Progenitor cell of endocrine pancreas (in vitro differentiated cells): ENCODE measurements around the gene HOGA1. TPM values are rescaled to one million over a fixed set of nuclear protein-coding genes. Genes with fewer than 3 reads are reported as not detected.
A peak's percentile ranks its signal among the peaks of the same experiment; 100 is the strongest.

Experiments used
- DNase-seq: peaks from one replicate; pipeline ENCODE4 v3.0.0; 2021; ENCODE audit warnings: low spot score; ENCODE audit not compliant: unreplicated experiment
- H3K27ac Mint-ChIP-seq: 2 replicates; pipeline ENCODE4 v1.8.0; 2021; ENCODE audit warnings: mild to moderate bottlenecking, moderate library complexity, mixed read lengths
- H3K27me3 Mint-ChIP-seq: 2 replicates; pipeline ENCODE4 v1.8.0; 2021; ENCODE audit warnings: mixed read lengths
- H3K36me3 Mint-ChIP-seq: 2 replicates; pipeline ENCODE4 v1.8.0; 2022; ENCODE audit warnings: mixed read lengths; ENCODE audit not compliant: insufficient read depth
- H3K4me1 Mint-ChIP-seq: 2 replicates; pipeline ENCODE4 v1.8.0; 2021; ENCODE audit warnings: low read depth, mixed read lengths
- H3K4me3 Mint-ChIP-seq: 2 replicates; pipeline ENCODE4 v1.8.0; 2021; ENCODE audit warnings: low read depth, mild to moderate bottlenecking, moderate library complexity, mixed read lengths
- H3K9me3 Mint-ChIP-seq: 2 replicates; pipeline ENCODE4 v1.8.0; 2021; ENCODE audit warnings: low read depth, mixed read lengths
- total RNA-seq: library from RNA; stranded (reverse); gene quantifications from 2 replicates; pipeline ENCODE4 v1.2.1, GENCODE V29; 2021
- TF ChIP-seq, protein P1 (sequence below): fragments of 200-600 bp; sonication (generic); IDR thresholded peaks from one replicate; pipeline ENCODE4 v1.5.0; 2021; ENCODE audit warnings: antibody characterized with exemption, mild to moderate bottlenecking; ENCODE audit not compliant: unreplicated experiment

HOGA1 gene
- total RNA-seq, 1 donor from 2014 or later = 10.5 TPM

DNA sequence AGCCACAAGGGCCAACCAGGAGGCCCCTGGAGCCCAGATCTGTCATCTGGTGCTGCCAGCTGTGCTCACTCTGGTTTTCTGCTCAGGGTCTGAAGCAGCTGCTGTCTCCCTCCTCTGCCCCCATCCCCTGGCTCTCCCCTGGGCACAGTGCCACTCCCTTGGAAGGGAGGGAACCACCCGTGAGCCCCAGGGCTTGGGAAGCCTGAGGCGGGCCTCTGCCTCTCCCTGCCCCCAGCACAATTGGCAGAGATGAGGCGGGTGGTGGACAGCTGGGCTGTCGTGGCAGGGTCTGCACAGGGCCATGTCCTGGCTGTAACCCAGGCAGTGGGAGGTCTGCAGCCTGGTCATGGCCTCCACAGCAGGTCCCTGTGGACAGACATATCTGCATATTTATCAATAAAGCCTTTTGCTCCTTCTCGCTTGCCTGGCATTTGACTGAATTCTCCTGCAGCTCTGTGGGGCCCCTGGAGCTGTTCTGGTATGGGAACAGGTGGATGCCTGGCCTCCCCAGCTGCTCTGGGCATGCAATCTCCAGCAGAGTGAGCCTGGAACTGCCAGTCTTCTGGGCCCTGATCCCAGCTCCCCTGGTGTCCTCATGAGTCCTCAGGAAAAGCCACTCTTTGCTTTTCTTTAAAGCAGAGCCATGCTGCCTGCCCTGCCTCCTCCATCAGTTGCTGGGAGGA is 13.3 kb upstream of the HOGA1 start:
- Mint-ChIP-seq H3K27ac (no peak overlapping the region), H3K9me3 (no peaks in the 10 kb centered on the region), H3K36me3 (no peaks in the 10 kb centered on the region), H3K4me1 (no peaks in the 10 kb centered on the region), H3K27me3 (no peaks in the 10 kb centered on the region), H3K4me3 (no peak overlapping the region)
- TF ChIP-seq, protein P1, sequence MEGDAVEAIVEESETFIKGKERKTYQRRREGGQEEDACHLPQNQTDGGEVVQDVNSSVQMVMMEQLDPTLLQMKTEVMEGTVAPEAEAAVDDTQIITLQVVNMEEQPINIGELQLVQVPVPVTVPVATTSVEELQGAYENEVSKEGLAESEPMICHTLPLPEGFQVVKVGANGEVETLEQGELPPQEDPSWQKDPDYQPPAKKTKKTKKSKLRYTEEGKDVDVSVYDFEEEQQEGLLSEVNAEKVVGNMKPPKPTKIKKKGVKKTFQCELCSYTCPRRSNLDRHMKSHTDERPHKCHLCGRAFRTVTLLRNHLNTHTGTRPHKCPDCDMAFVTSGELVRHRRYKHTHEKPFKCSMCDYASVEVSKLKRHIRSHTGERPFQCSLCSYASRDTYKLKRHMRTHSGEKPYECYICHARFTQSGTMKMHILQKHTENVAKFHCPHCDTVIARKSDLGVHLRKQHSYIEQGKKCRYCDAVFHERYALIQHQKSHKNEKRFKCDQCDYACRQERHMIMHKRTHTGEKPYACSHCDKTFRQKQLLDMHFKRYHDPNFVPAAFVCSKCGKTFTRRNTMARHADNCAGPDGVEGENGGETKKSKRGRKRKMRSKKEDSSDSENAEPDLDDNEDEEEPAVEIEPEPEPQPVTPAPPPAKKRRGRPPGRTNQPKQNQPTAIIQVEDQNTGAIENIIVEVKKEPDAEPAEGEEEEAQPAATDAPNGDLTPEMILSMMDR = no peak
- no peak for DNase-seq

DNA sequence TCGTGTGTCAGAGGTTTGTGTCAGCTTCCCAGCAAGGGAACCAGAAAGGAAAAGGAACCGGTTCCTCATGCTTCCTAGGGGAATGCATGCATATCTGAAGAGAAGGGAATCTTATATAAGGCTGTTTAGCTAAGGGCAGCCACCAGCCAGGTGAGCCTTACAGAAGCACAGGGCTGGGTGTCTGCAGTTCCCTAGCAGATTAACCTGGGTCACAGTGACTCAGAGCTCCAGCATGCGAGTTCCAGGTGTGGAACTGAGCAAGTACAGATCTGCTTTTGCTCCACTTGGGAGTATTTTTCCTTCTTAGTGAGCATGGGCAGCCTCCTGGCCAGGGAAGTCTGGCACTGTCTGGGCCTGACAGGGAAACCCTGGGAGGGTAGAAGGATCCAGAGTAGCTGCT is 12.6 kb upstream of the HOGA1 start:
- TF ChIP-seq, protein P1 = no peak
- no peak overlapping the region for H3K27ac Mint-ChIP-seq
- no peak for DNase-seq
- H3K27me3 Mint-ChIP-seq = no peaks in the 10 kb centered on the region
- H3K36me3 Mint-ChIP-seq = no peaks in the 10 kb centered on the region
- H3K4me3 Mint-ChIP-seq = no peak overlapping the region
- no peaks in the 10 kb centered on the region for H3K4me1 Mint-ChIP-seq
- no peaks in the 10 kb centered on the region for H3K9me3 Mint-ChIP-seq

DNA sequence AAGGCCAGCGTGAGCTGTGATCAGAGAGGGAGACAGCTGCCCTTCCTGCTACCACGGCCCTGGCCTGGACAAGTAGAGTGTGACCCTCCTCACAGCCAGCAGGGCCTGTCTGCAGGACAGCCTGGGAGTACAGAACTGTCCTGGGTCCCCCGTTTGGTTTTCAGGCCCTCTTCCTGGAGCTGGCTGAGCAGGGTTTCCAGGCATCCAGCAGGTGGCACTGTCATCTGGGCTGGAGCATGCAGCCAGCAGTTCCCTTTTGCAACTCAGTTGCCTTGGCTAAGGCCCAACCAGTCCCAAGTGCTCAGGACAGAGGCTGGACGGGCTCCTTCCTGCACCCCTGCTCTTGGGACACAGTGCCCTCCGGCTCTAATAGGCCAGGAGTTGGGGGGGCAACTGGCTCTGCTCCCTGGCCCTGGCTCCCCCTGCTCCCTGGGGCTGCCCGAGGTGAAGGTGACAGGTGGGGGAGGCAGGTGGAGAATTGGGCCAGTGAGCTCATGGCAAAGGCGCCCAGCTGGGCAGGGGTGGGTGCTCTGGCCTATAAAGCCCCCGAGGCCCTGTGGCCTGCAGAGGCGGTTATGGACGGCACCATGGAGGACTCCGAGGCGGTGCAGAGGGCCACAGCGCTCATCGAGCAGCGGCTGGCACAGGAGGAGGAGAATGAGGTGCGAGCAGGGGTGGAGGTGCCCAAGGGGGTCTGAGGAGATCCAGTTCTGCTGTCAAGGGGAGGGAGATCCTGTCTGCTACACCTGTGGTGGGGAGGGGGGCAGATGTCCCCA is 11.8 kb upstream of the HOGA1 start, which contains the start of gene ANKRD2:
TSS of gene ANKRD2 (plus strand) at position 566 of the 776 bp plus-strand sequence. CDS start at position 576, 10 bp downstream.
- Mint-ChIP-seq H3K36me3 (no peaks in the 10 kb centered on the region), H3K9me3 (no peaks in the 10 kb centered on the region), H3K4me1 (no peaks in the 10 kb centered on the region), H3K4me3 (no peak within 1 kb of the TSS), H3K27ac (no peak within 1 kb of the TSS), H3K27me3 (no peaks in the 10 kb centered on the region)
- DNase-seq = peak; percentile 55
- TF ChIP-seq, protein P1 = peak; percentile 83

DNA sequence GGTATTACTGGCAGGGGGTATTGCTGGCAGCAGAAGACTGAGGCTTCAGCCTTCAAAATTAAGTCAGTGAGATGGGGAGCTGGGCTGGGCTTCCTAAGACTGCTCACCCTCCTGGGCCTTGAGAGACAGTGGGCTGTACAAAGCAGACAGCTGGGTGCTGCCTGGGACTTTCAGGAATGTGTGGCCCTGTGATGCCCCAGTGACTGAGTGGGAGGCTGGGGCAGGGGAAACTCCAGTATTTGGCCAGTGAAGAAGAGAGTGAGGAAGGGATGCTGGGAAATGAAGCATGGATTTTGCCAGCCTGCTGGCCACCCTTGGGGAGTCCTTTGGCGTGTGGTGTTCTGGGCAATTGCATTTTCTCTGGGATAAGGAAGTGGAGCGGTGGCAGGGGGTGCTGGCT is 11.2 kb upstream of the HOGA1 start:
- Mint-ChIP-seq H3K9me3 (no peaks in the 10 kb centered on the region), H3K4me1 (no peaks in the 10 kb centered on the region), H3K27ac (no peak overlapping the region), H3K4me3 (no peak overlapping the region), H3K36me3 (no peaks in the 10 kb centered on the region), H3K27me3 (no peaks in the 10 kb centered on the region)
- DNase-seq = no peak
- TF ChIP-seq, protein P1 = no peak

DNA sequence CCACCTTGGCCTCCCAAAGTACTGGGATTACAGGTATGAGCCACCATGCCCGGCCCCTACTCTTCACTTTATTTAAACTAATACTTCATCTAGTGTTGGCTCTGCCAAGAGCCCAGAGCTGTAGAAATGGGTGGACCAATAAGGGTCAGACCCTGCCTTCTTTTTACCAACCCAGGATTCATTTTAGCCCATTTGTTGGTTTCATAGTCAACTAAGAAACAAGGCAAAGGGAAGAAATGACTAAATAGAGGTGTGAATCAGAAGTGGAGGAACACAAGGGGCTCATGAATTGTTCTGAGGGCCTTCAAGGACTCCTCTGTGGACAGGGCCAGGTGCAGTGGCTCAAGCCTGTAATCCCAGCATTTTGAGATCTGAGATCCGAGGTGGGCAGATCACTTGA is 10.5 kb upstream of the HOGA1 start:
- no peak for DNase-seq
- no peak overlapping the region for H3K27ac Mint-ChIP-seq
- H3K27me3 Mint-ChIP-seq = no peaks in the 10 kb centered on the region
- H3K4me1 Mint-ChIP-seq = no peaks in the 10 kb centered on the region
- no peaks in the 10 kb centered on the region for H3K36me3 Mint-ChIP-seq
- no peaks in the 10 kb centered on the region for H3K9me3 Mint-ChIP-seq
- H3K4me3 Mint-ChIP-seq = no peak overlapping the region
- TF ChIP-seq, protein P1 = no peak
